K562 (cell line): ENCODE results near the gene RGS14. TPM values are rescaled to one million over a fixed set of nuclear protein-coding genes. Genes with fewer than 3 reads are reported as not detected.

ENCODE experiments used
- ATAC-seq: fragments of 200-7000 bp; cut with Tn5 transposase; 3 replicates; pipeline ENCODE4 v1.9.1; 2020; ENCODE audit warnings: moderate library complexity
- BruUV-seq: library from RNA; stranded (reverse); fragments of 400-500 nt; replicated peaks from 2 replicates; lab custom pipeline; 2021; lab: Mats Ljungman, UMichigan
- CTCF ChIA-PET: fragments of 300-600 bp; formaldehyde crosslinking; extraction: SDS; loops from one replicate; lab custom pipeline; 2021; ENCODE audit warnings: low intra/inter-chr PET ratio; lab: Yijun Ruan, JAX
- POLR2A ChIA-PET: fragments of 300-600, 350-650 bp; sonication (Branson Sonifier 250); formaldehyde crosslinking; extraction: SDS; loops from one replicate; lab custom pipeline; 2021; ENCODE audit warnings: antibody characterized with exemption, inconsistent platforms; lab: Yijun Ruan, JAX
- DNase-seq, 4 experiments: peaks; one replicate each; pipeline versions ENCODE4 v3.0.0 to v3.0.0-alpha.2; 2011 to 2018; ENCODE audit warnings: low spot score in 3 of 4, mixed read lengths in 3 of 4; ENCODE audit errors: extremely low read depth in 1 of 4
- FAIRE-seq: peaks from 2 replicates; lab custom pipeline; 2011; peaks lifted over from hg19 to GRCh38; lab: Jason Lieb, UNC
- H2AFZ ChIP-seq: 2 replicates; pipeline ENCODE4 v1.6.0; 2011; ENCODE audit warnings: low read depth, low read length, control low read depth, inconsistent platforms
- H3K27ac ChIP-seq: fragments of 200-600 bp; 3 replicates; pipeline ENCODE4 v1.8.0; 2011; ENCODE audit warnings: low read depth, mild to moderate bottlenecking, control low read depth, inconsistent platforms, low read length, moderate library complexity, mixed read lengths; ENCODE audit errors: extremely low read depth
- H3K27me3 ChIP-seq, 2 experiments: fragments of 300-600 bp in 1 of 2; 2 replicates in 1 of 2; 3 replicates in 1 of 2; pipeline versions ENCODE4 v1.6.0 to v1.8.0; 2011; ENCODE audit warnings: inconsistent platforms in 2 of 2, low read length in 2 of 2, mild to moderate bottlenecking in 1 of 2, mixed read lengths in 1 of 2, moderate library complexity in 1 of 2; ENCODE audit not compliant: control insufficient read depth in 2 of 2, insufficient read depth in 2 of 2
- H3K36me3 ChIP-seq: fragments of 300-600 bp; 3 replicates; pipeline ENCODE4 v1.8.0; 2011; ENCODE audit warnings: mild to moderate bottlenecking, low read length, inconsistent platforms; ENCODE audit not compliant: control insufficient read depth, insufficient read depth
- H3K4me1 ChIP-seq, 2 experiments: fragments of 200-600 bp in 1 of 2; replicated peaks in 1 of 2; 2 replicates in 1 of 2; 3 replicates in 1 of 2; pipeline versions ENCODE4 v1.5.1 to v1.8.0; 2011; ENCODE audit warnings: inconsistent platforms in 2 of 2, low read length in 2 of 2, mild to moderate bottlenecking in 1 of 2, mixed read lengths in 1 of 2, moderate library complexity in 1 of 2; ENCODE audit not compliant: control insufficient read depth in 2 of 2, insufficient read depth in 2 of 2
- H3K4me2 ChIP-seq: 2 replicates; pipeline ENCODE4 v1.6.1; 2011; ENCODE audit warnings: low read length, control low read depth, inconsistent platforms, mixed read lengths; ENCODE audit not compliant: insufficient read depth
- H3K4me3 ChIP-seq: fragments of 200-600 bp; sonication (generic), shearing (Covaris generic); 2 replicates; pipeline ENCODE4 v1.5.1; 2016; ENCODE audit warnings: control low read depth, inconsistent platforms
- H3K79me2 ChIP-seq: fragments of 200-600 bp; 3 replicates; pipeline ENCODE4 v1.8.0; 2011; ENCODE audit warnings: low read length, inconsistent platforms; ENCODE audit not compliant: control insufficient read depth, insufficient read depth
- H3K9ac ChIP-seq, 2 experiments: 2 replicates each; pipeline versions ENCODE4 v1.6.0 to v1.6.1; 2011; ENCODE audit warnings: low read depth in 2 of 2, low read length in 2 of 2, control low read depth in 1 of 2, inconsistent platforms in 1 of 2, mild to moderate bottlenecking in 1 of 2, mixed read lengths in 1 of 2; ENCODE audit not compliant: insufficient read depth in 1 of 2
- H3K9me1 ChIP-seq: one replicate; pipeline ENCODE4 v1.6.0; 2011; ENCODE audit warnings: inconsistent platforms, mild to moderate bottlenecking, low read length, moderate library complexity; ENCODE audit not compliant: control insufficient read depth, insufficient read depth
- H3K9me3 ChIP-seq: replicated peaks from 2 replicates; pipeline ENCODE4 v1.5.1; 2011; ENCODE audit warnings: low read depth, low read length, inconsistent platforms; ENCODE audit not compliant: control insufficient read depth, insufficient read depth
- H4K20me1 ChIP-seq: replicated peaks from 2 replicates; pipeline ENCODE4 v1.6.1; 2011; ENCODE audit warnings: low read length, inconsistent platforms, mixed read lengths; ENCODE audit not compliant: control insufficient read depth, insufficient read depth
- DNMT1 ChIP-seq: fragments of 450-650 bp; IDR thresholded peaks from 2 replicates; pipeline ENCODE4 v1.6.1; 2016; ENCODE audit warnings: antibody characterized with exemption, mild to moderate bottlenecking
- RBM25 ChIP-seq: fragments of 200-400 bp; formaldehyde crosslinking; IDR thresholded peaks from 2 replicates; pipeline ENCODE4 v1.6.1; 2018; ENCODE audit warnings: low read length, low read depth, moderate library complexity; ENCODE audit not compliant: severe bottlenecking
- TARDBP ChIP-seq: fragments of 450-650 bp; IDR thresholded peaks from 2 replicates; pipeline ENCODE4 v1.6.1; 2016
- WGBS: fragments of 100-300 bp; shearing (Covaris generic); methylation state at CpG from one replicate; pipeline ENCODE4 v1.1.6; 2016; ENCODE audit warnings: low coverage, mixed read lengths; ENCODE audit not compliant: insufficient coverage; ENCODE audit errors: missing lambda C conversion rate; 5-methylcytosine and 5-hydroxymethylcytosine counted together
- in situ Hi-C: fragments of 300-500 bp; cut with MboI; formaldehyde crosslinking; loops from 4 replicates; pipeline ENCODE4 v1.15.0; 2018; ENCODE audit warnings: inconsistent platforms, mixed read lengths
- intact Hi-C: fragments of 100-400 bp; cut with micrococcal nuclease; formaldehyde crosslinking; loops from 2 replicates; pipeline ENCODE4 v1.14.2; 2022
- polyA plus RNA-seq, 8 experiments: library from polyadenylated mRNA; depleted of rRNA in 4 of 8; stranded (reverse) in 5 of 8; unstranded in 3 of 8; fragments of >200 nt; fragmentation: Nextera tagmentation in 2 of 8; fragmentation: Illumina TruSeq in 1 of 8; extraction: Ambion mirVana in 2 of 8; extraction: Trizol in 1 of 8; gene quantifications; 2 replicates each; pipeline versions ENCODE4 v1.2.1 to v1.2.3, GENCODE V29; 2011 to 2014; ENCODE audit warnings: inconsistent platforms in 1 of 8, missing spikeins in 1 of 8
- total RNA-seq, 7 experiments: library from RNA; depleted of rRNA in 6 of 7; stranded (reverse); fragments of >200 nt in 6 of 7; fragmentation: Illumina TruSeq in 2 of 7; extraction: Trizol in 2 of 7; gene quantifications; 2 replicates each; pipeline versions ENCODE4 v1.2.1 to v1.2.3, GENCODE V29; 2011 to 2021; ENCODE audit warnings: low replicate concordance in 1 of 7

The RGS14 gene
- total and polyA plus RNA-seq, 9 of the 15 experiments (the other 6 are each of a cell fraction or from before 2014, with no cell fraction given): 0.28 to 75.9 (median 34.5) TPM

DNA sequence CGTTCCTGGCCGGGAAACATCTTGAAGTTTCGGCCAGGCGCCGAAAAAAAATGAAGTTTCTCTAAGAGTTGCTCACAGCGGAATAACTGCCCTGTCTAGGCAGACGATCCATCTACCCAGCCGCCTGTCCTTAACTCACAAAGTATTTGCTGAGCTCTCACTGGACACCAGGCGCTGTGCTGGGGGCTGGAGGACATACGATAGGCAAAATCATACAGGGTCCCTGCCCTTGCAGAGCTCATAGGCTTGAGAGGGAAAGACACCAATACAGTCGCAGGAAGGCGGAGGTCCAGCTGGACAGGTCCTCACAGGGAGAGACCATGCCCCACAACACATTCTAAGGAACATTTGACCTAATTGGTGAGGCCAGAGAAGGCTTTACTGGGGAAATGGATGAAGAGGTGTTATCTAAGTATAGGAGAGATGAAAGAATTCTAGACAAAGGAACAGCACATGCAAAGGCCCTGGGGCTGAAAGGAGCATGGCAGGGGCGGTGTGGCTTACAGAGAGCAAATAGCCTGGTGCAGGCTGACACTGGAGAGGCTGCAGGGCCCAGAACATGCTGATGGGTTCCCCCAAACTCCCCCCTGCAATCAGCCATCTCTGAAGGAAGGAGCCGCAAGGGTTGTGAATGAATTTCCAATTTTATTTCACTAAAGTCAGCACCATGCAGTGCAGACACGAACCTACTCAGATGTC, 44.0 kb upstream of the RGS14 start:
- H3K9ac ChIP-seq: peak overlapping the region in 1 of 2 experiments; percentile 76; a peak in 1 of 4 replicates
- CTCF ChIA-PET: no interaction called here
- DNase-seq (no peak), ATAC-seq (no peak), FAIRE-seq (no peak)
- peaks cover 23 to 64% of the 10 kb centered on the region in 2 experiments for H3K4me1 ChIP-seq
- no peaks in the 10 kb centered on the region for H3K9me3 ChIP-seq
- POLR2A ChIA-PET: interaction anchor here (0.6 to 1.5 kb wide), 5 partner anchors 19 to 1844 kb away, joined by 3 to 7 read pairs (median 4); no protein-coding TSS in a partner anchor
- no peaks in the 10 kb centered on the region for H3K27me3 ChIP-seq
- H4K20me1 ChIP-seq: no peaks in the 10 kb centered on the region
- no peak overlapping the region for H3K27ac ChIP-seq
- H2AFZ ChIP-seq: no peak overlapping the region
- intact Hi-C loops (loop anchor here (2.0 kb wide), 1 partner anchor 143 kb away; no protein-coding TSS in a partner anchor), in situ Hi-C loops (no loop called here)
- WGBS: 83% methylated on average over 15 of the region's 15 CpGs
- H3K9me1 ChIP-seq: no peaks in the 10 kb centered on the region
- no TSS peak for BruUV-seq
- no peak overlapping the region for H3K4me3 ChIP-seq
- peaks cover 12% of the 10 kb centered on the region; the same call in 2 of the 3 replicates for H3K79me2 ChIP-seq
- TF ChIP-seq TARDBP (no peak), RBM25 (peak; percentile 84), DNMT1 (no peak)
- H3K36me3 ChIP-seq: peaks cover 10% of the 10 kb centered on the region; the same call in 2 of the 3 replicates
- H3K4me2 ChIP-seq: no peak overlapping the region
